Peyer's patch (tissue), 4 donors: ENCODE measurements around the gene ADGRF4. TPM values are rescaled to one million over a fixed set of nuclear protein-coding genes. Genes with fewer than 3 reads are reported as not detected.

Experiments used
- DNase-seq, 3 donors: peaks; one replicate each; pipeline ENCODE4 v3.0.0-alpha.2; 2017 to 2019
- H3K27ac ChIP-seq, 4 donors: fragments of 200-600 bp; sonication (generic); one replicate each; pipeline ENCODE4 v1.5.1; 2016 to 2019
- H3K27me3 ChIP-seq, 2 donors: fragments of 200-600 bp; sonication (generic); one replicate each; pipeline ENCODE4 v1.5.1; 2019
- H3K36me3 ChIP-seq, 3 donors: fragments of 200-600 bp; sonication (generic); one replicate each; pipeline ENCODE4 v1.5.1; 2016 to 2019
- H3K4me1 ChIP-seq, 4 donors: fragments of 200-600 bp; sonication (generic); one replicate each; pipeline ENCODE4 v1.5.1; 2016 to 2019
- H3K4me3 ChIP-seq, 4 donors: fragments of 200-600 bp; sonication (generic); 1 replicate in 3 of 4; 2 replicates in 1 of 4; pipeline ENCODE4 v1.5.1; 2016 to 2019; ENCODE audit warnings: mild to moderate bottlenecking in 1 of 4
- H3K9me3 ChIP-seq, 4 donors: fragments of 200-600 bp; sonication (generic); one replicate each; pipeline ENCODE4 v1.5.1; 2016 to 2019; ENCODE audit warnings: mild to moderate bottlenecking in 1 of 4
- CTCF ChIP-seq, 6 experiments: fragments of 450-650 bp in 4 of 6; fragments of 200-600 bp in 2 of 6; sonication (generic) in 1 of 6; IDR thresholded peaks; one replicate each; pipeline ENCODE4 v1.5.1; 2017 to 2019; ENCODE audit warnings: antibody characterized with exemption in 6 of 6, mild to moderate bottlenecking in 3 of 6, moderate library complexity in 1 of 6
- POLR2A ChIP-seq, 2 donors: fragments of 450-650 bp; IDR thresholded peaks; one replicate each; pipeline ENCODE4 v1.5.1; 2017; ENCODE audit warnings: antibody characterized with exemption in 2 of 2, mild to moderate bottlenecking in 2 of 2, moderate library complexity in 2 of 2
- total RNA-seq, 4 donors: library from RNA; depleted of rRNA; stranded (reverse); fragments of >200 nt; gene quantifications; one replicate each; pipeline ENCODE4 v1.1.0, GENCODE V29; 2016

Gene ADGRF4
- total RNA-seq, 4 donors from 2014 or later, result 0.18 to 0.80 (median 0.57) TPM; not detected in 1

GRCh38 chr6:47715782-47716181, 17.4 kb downstream of the ADGRF4 start:
- Histone ChIP-seq H3K36me3 (no peaks in the 10 kb centered on the region), H3K27me3 (no peaks in the 10 kb centered on the region), H3K4me1 (no peaks in the 10 kb centered on the region), H3K27ac (no peak overlapping the region), H3K4me3 (no peak overlapping the region), H3K9me3 (no peaks in the 10 kb centered on the region)
- TF ChIP-seq POLR2A (IDR thresholded peaks at IDR 0.05) (no peak), CTCF (IDR thresholded peaks at IDR 0.05) (no peak)
- DNase-seq, result no peak

GRCh38 chr6:47716207-47716606, 17.8 kb downstream of the ADGRF4 start:
- H3K27ac ChIP-seq, result no peak overlapping the region
- H3K4me3 ChIP-seq, result no peak overlapping the region

GRCh38 chr6:47718571-47718970, 20.2 kb downstream of the ADGRF4 start:
- Histone ChIP-seq H3K36me3 (no peaks in the 10 kb centered on the region), H3K4me1 (no peaks in the 10 kb centered on the region), H3K27ac (no peak overlapping the region), H3K4me3 (no peak overlapping the region), H3K27me3 (no peaks in the 10 kb centered on the region), H3K9me3 (no peaks in the 10 kb centered on the region)
- no peak for DNase-seq
- TF ChIP-seq POLR2A (IDR thresholded peaks at IDR 0.05), result no peak

More at GRCh38 chr6:47716207-47716606, 17.8 kb downstream of the ADGRF4 start:
- TF ChIP-seq CTCF (IDR thresholded peaks at IDR 0.05) (no peak), POLR2A (IDR thresholded peaks at IDR 0.05) (no peak)
- Histone ChIP-seq H3K4me1 (no peaks in the 10 kb centered on the region), H3K9me3 (no peaks in the 10 kb centered on the region), H3K27me3 (no peaks in the 10 kb centered on the region), H3K36me3 (no peaks in the 10 kb centered on the region)
- DNase-seq, result no peak

GRCh38 chr6:47721189-47721588, 22.8 kb downstream of the ADGRF4 start:
- no peak for TF ChIP-seq POLR2A (IDR thresholded peaks at IDR 0.05)
- TF ChIP-seq CTCF (IDR thresholded peaks at IDR 0.05), result no peak
- no peaks in the 10 kb centered on the region for H3K27me3 ChIP-seq
- no peaks in the 10 kb centered on the region for H3K4me1 ChIP-seq
- H3K27ac ChIP-seq, result no peak overlapping the region
- no peaks in the 10 kb centered on the region for H3K36me3 ChIP-seq
- H3K4me3 ChIP-seq, result no peak overlapping the region
- DNase-seq, result no peak
- no peaks in the 10 kb centered on the region for H3K9me3 ChIP-seq

GRCh38 chr6:47722194-47722593, 23.8 kb downstream of the ADGRF4 start:
- H3K9me3 ChIP-seq, result no peaks in the 10 kb centered on the region
- no peak overlapping the region for H3K27ac ChIP-seq
- no peaks in the 10 kb centered on the region for H3K27me3 ChIP-seq
- no peaks in the 10 kb centered on the region for H3K4me1 ChIP-seq
- TF ChIP-seq CTCF (IDR thresholded peaks at IDR 0.05) (no peak), POLR2A (IDR thresholded peaks at IDR 0.05) (no peak)
- no peaks in the 10 kb centered on the region for H3K36me3 ChIP-seq
- H3K4me3 ChIP-seq, result no peak overlapping the region
- DNase-seq, result no peak

DNA sequence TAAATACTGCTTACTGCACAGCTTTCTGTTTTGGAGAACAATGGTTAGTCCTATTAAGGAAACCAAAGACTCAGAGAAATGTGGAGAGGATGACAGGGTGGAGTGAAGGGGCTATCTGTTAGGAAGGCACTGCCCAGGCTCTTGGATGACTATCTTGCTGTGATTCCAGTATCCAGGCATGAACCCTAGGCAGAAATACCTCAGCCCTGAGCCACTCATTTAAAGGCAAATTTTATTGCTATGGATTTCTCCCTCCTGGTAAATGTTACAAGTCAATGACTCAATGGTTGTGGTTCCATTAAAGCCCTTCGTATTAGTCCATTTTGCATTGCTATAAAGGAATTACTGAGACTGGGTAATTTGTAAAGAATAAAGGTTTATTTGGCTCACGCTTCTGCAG, 25.9 kb downstream of the ADGRF4 start:
- TF ChIP-seq CTCF (IDR thresholded peaks at IDR 0.05) (no peak), POLR2A (IDR thresholded peaks at IDR 0.05) (no peak)
- Histone ChIP-seq H3K4me1 (no peaks in the 10 kb centered on the region), H3K27ac (no peak overlapping the region), H3K36me3 (no peaks in the 10 kb centered on the region), H3K4me3 (no peak overlapping the region), H3K27me3 (no peaks in the 10 kb centered on the region), H3K9me3 (no peaks in the 10 kb centered on the region)
- no peak for DNase-seq
